Spinal cord (tissue), 10 donors: Measurements from ENCODE around the gene SPTLC2. TPM values are rescaled to one million over a fixed set of nuclear protein-coding genes. Genes with fewer than 3 reads are reported as not detected.
A peak's percentile ranks its signal among the peaks of the same experiment; 100 is the strongest.

Source experiments
- DNase-seq, 6 donors: peaks; one replicate each; pipeline versions ENCODE4 v3.0.0 to v3.0.0-alpha.2; 2013 to 2015; ENCODE audit warnings: low spot score in 6 of 6, low read depth in 4 of 6
- H3K27ac ChIP-seq: one replicate; pipeline ENCODE4 v1.5.1; 2013; ENCODE audit warnings: low read depth, low read length, control low read depth
- H3K27me3 ChIP-seq: one replicate; pipeline ENCODE4 v1.6.1; 2013; ENCODE audit warnings: low read length; ENCODE audit not compliant: control insufficient read depth, insufficient read depth
- H3K36me3 ChIP-seq: one replicate; pipeline ENCODE4 v1.6.1; 2013; ENCODE audit warnings: low read length; ENCODE audit not compliant: control insufficient read depth, insufficient read depth
- H3K4me1 ChIP-seq: one replicate; pipeline ENCODE4 v1.6.1; 2013; ENCODE audit warnings: low read length; ENCODE audit not compliant: control insufficient read depth, insufficient read depth
- H3K4me3 ChIP-seq: one replicate; pipeline ENCODE4 v1.5.1; 2013; ENCODE audit warnings: low read depth, low read length, control low read depth
- H3K9me3 ChIP-seq: one replicate; pipeline ENCODE4 v1.6.1; 2013; ENCODE audit warnings: low read length; ENCODE audit not compliant: control insufficient read depth, insufficient read depth
- WGBS: methylation state at CpG from one replicate; pipeline ENCODE4 v1.1.5; 2013; ENCODE audit warnings: missing lambda C conversion rate; ENCODE audit not compliant: insufficient coverage; 5-methylcytosine and 5-hydroxymethylcytosine counted together
- polyA plus RNA-seq, 2 donors: library from polyadenylated mRNA; unstranded; fragments of 120-200 nt; gene quantifications; one replicate each; pipeline ENCODE4 v1.2.1, GENCODE V29; 2013; ENCODE audit not compliant: insufficient read length in 2 of 2
- total RNA-seq, 2 donors: library from RNA; depleted of rRNA in 1 of 2; stranded (reverse); fragments of 120-200 nt in 1 of 2; fragments of >200 nt in 1 of 2; gene quantifications; one replicate each; pipeline versions ENCODE4 v1.2.3 to v1.2.4, GENCODE V29; 2013 to 2014
- donor health status: healthy.

Gene SPTLC2
- total and polyA plus RNA-seq, 4 donors: 24.4 to 68.1 (median 39.6) TPM

- Histone ChIP-seq H3K9me3 (no peaks in the 10 kb centered on the region), H3K36me3 (no peaks in the 10 kb centered on the region), H3K27me3 (no peaks in the 10 kb centered on the region), H3K4me1 (peaks cover 14% of the 10 kb centered on the region), H3K4me3 (no peak overlapping the region), H3K27ac (no peak overlapping the region)
- DNase-seq: peak in 2 of 6 donors; percentile 31 to 35
- 33% methylated on average over 1 of the region's 2 CpGs for WGBS
Measured at GRCh38 chr14:77612011-77612620, 4.3 kb downstream of the SPTLC2 start.

DNA sequence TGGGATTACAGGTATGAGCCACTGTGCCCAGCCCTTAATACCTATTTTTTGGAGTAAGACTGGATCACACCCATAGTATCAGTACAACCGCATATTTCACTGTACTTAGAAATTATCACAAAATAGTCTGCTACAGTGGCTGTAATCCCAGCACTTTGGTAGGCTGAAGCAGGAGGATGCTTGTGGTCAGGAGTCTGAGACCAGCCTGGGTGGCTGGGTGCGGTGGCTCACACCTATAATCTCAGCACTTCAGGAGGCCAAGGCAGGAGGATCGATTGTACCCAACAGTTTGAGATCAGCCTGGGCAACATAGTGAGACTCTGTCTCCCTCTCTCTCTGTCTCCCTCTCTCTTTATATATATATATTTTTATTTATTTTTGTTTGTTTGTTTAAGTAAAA lies 5.9 kb downstream of the SPTLC2 start:
- no peak for DNase-seq
- no peaks in the 10 kb centered on the region for H3K36me3 ChIP-seq
- H3K27me3 ChIP-seq: no peaks in the 10 kb centered on the region
- no peak overlapping the region for H3K4me3 ChIP-seq
- WGBS: no CpG with 5 or more reads among the region's 3 CpGs
- H3K4me1 ChIP-seq: peaks cover 14% of the 10 kb centered on the region
- H3K9me3 ChIP-seq: no peaks in the 10 kb centered on the region
- H3K27ac ChIP-seq: no peak overlapping the region

- Histone ChIP-seq H3K27me3 (no peaks in the 10 kb centered on the region), H3K4me3 (no peak overlapping the region), H3K27ac (no peak overlapping the region), H3K36me3 (no peaks in the 10 kb centered on the region), H3K4me1 (peaks cover 14% of the 10 kb centered on the region), H3K9me3 (no peaks in the 10 kb centered on the region)
- no peak for DNase-seq
- WGBS: 93% methylated on average over 3 of the region's 3 CpGs
Measured at GRCh38 chr14:77609922-77610321, 6.5 kb downstream of the SPTLC2 start.

- no peak overlapping the region for H3K4me3 ChIP-seq
- H3K36me3 ChIP-seq: no peaks in the 10 kb centered on the region
- no peak overlapping the region for H3K27ac ChIP-seq
- no peaks in the 10 kb centered on the region for H3K9me3 ChIP-seq
- WGBS: 33% methylated on average over 1 of the region's 9 CpGs
- DNase-seq: no peak
- no peaks in the 10 kb centered on the region for H3K27me3 ChIP-seq
- H3K4me1 ChIP-seq: peaks cover 10% of the 10 kb centered on the region
Measured at GRCh38 chr14:77607741-77608302, 8.6 kb downstream of the SPTLC2 start.

- DNase-seq: peak in 1 of 6 donors; percentile 29
- no peaks in the 10 kb centered on the region for H3K36me3 ChIP-seq
- no peak overlapping the region for H3K4me3 ChIP-seq
- peaks cover 4% of the 10 kb centered on the region for H3K4me1 ChIP-seq
- no peak overlapping the region for H3K27ac ChIP-seq
- no peaks in the 10 kb centered on the region for H3K9me3 ChIP-seq
- H3K27me3 ChIP-seq: no peaks in the 10 kb centered on the region
- no CpG with 5 or more reads among the region's 3 CpGs for WGBS
Measured at GRCh38 chr14:77605392-77605972, 11.0 kb downstream of the SPTLC2 start.

- Histone ChIP-seq H3K27me3 (no peaks in the 10 kb centered on the region), H3K4me3 (no peak overlapping the region), H3K36me3 (no peaks in the 10 kb centered on the region), H3K4me1 (peaks cover 4% of the 10 kb centered on the region), H3K9me3 (no peaks in the 10 kb centered on the region), H3K27ac (no peak overlapping the region)
- DNase-seq: no peak
- WGBS: 76% methylated on average over 5 of the region's 8 CpGs
Measured at GRCh38 chr14:77603654-77604255, 12.7 kb downstream of the SPTLC2 start.

DNA sequence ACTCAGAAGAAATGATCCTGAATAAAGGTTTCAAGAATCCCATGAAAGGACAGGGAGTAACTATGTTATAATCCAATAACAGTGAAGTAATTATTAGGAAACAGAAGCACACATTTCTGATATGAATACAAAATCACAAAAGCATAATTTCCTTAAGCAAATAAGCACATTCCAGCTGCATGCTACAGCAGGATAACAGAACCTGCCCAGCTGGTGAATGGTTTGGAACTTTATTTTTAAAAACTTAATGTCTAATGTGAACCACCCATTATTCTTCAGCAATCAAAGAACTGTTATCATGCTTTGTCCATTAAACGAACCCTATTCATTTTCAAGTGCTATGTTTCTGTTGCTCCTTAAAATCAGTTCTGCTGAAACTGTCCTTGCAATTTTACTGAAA lies 13.4 kb downstream of the SPTLC2 start:
- no peak for DNase-seq
- no peaks in the 10 kb centered on the region for H3K36me3 ChIP-seq
- no peaks in the 10 kb centered on the region for H3K27me3 ChIP-seq
- WGBS: 45% methylated on average over 1 of the region's 1 CpG
- no peaks in the 10 kb centered on the region for H3K9me3 ChIP-seq
- H3K27ac ChIP-seq: no peak overlapping the region
- no peak overlapping the region for H3K4me3 ChIP-seq
- peaks cover 4% of the 10 kb centered on the region for H3K4me1 ChIP-seq

GRCh38 chr14:77601846-77602619 lies 14.4 kb downstream of the SPTLC2 start:
- H3K27ac ChIP-seq: no peak overlapping the region
- no peak for DNase-seq
- no peaks in the 10 kb centered on the region for H3K4me1 ChIP-seq
- no peaks in the 10 kb centered on the region for H3K36me3 ChIP-seq
- WGBS: 94% methylated on average over 10 of the region's 12 CpGs
- no peaks in the 10 kb centered on the region for H3K27me3 ChIP-seq
- no peaks in the 10 kb centered on the region for H3K9me3 ChIP-seq
- no peak overlapping the region for H3K4me3 ChIP-seq

- WGBS: no CpG with 5 or more reads among the region's 3 CpGs
- no peaks in the 10 kb centered on the region for H3K9me3 ChIP-seq
- H3K4me3 ChIP-seq: no peak overlapping the region
- H3K36me3 ChIP-seq: peaks cover 6% of the 10 kb centered on the region
- no peaks in the 10 kb centered on the region for H3K4me1 ChIP-seq
- no peak for DNase-seq
- no peak overlapping the region for H3K27ac ChIP-seq
- no peaks in the 10 kb centered on the region for H3K27me3 ChIP-seq
Measured at GRCh38 chr14:77599889-77600288, 16.5 kb downstream of the SPTLC2 start.
